Prostate gland (tissue), 2 donors: ENCODE results near the gene OR2G2. TPM values are rescaled to one million over a fixed set of nuclear protein-coding genes. Genes with fewer than 3 reads are reported as not detected.

Source experiments
- DNase-seq: peaks from one replicate; pipeline ENCODE4 v3.0.0-alpha.2; 2019; ENCODE audit warnings: low spot score
- H3K27ac ChIP-seq, 2 donors: fragments of 200-600 bp; sonication (generic); 2 replicates each; pipeline ENCODE4 v1.5.1; 2017 to 2019
- H3K27me3 ChIP-seq: fragments of 200-600 bp; sonication (generic); replicated peaks from 2 replicates; pipeline ENCODE4 v1.5.1; 2019; ENCODE audit not compliant: insufficient read depth
- H3K36me3 ChIP-seq, 2 donors: fragments of 200-600 bp; sonication (generic); 1 replicate in 1 of 2; 2 replicates in 1 of 2; pipeline versions ENCODE4 v1.5.1 to v1.8.1; 2017 to 2019
- H3K4me1 ChIP-seq: fragments of 200-600 bp; sonication (generic); replicated peaks from 2 replicates; pipeline ENCODE4 v1.5.1; 2019
- H3K4me3 ChIP-seq, 2 donors: fragments of 200-600 bp; sonication (generic); 2 replicates each; pipeline ENCODE4 v1.5.1; 2017 to 2019
- H3K9me3 ChIP-seq: fragments of 200-600 bp; sonication (generic); 2 replicates; pipeline ENCODE4 v1.5.1; 2017
- POLR2A ChIP-seq: fragments of 450-650 bp; IDR thresholded peaks from one replicate; pipeline ENCODE4 v1.6.1; 2016; ENCODE audit warnings: antibody characterized with exemption, mild to moderate bottlenecking
- POLR2AphosphoS5 ChIP-seq: sonication (generic); formaldehyde crosslinking; IDR thresholded peaks from one replicate; pipeline ENCODE4 v1.6.1; 2017; ENCODE audit warnings: antibody characterized with exemption
- WGBS: methylation state at CpG from one replicate; pipeline ENCODE4 v1.1.5; 2018; 5-methylcytosine and 5-hydroxymethylcytosine counted together
- intact Hi-C: fragments of 100-400 bp; cut with DNase I; formaldehyde crosslinking; loops from one replicate; pipeline ENCODE4 v1.14.2; 2022
- total RNA-seq, 2 donors: library from RNA; depleted of rRNA; stranded (reverse); fragments of >200 nt; gene quantifications; one replicate each; pipeline ENCODE4 v1.1.0, GENCODE V29; 2016
- TF ChIP-seq, protein P1 (sequence below), 4 experiments: fragments of 200-600 bp in 2 of 4; fragments of 450-650 bp in 2 of 4; sonication (generic) in 2 of 4; IDR thresholded peaks; 1 replicate in 3 of 4; 2 replicates in 1 of 4; pipeline ENCODE4 v1.5.1; 2016 to 2019; ENCODE audit warnings: antibody characterized with exemption in 4 of 4, mild to moderate bottlenecking in 2 of 4, moderate library complexity in 2 of 4

Gene OR2G2
- total RNA-seq, 2 donors from 2014 or later, result not detected

DNA sequence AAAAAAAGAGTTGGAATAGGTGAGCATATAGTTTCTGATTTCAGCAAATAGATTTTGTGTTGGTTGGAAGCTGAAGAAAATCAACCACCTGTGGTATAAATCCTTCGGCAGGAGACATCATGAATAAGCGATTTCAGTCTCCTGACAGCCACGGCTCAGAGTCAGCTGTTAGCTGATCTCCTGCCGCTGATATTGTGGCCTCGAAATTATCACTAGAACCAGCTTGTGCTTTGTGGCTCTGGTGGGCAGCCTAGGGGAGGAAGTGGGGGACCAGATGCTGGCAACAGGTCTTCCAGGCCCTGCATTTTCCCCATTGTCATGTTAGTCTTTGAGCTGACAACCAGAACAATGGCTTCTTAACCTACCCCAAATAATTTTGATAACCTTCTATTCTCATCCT lies 40.1 kb upstream of the OR2G2 start:
- no peaks in the 10 kb centered on the region for H3K27me3 ChIP-seq
- no peaks in the 10 kb centered on the region for H3K4me1 ChIP-seq
- no peak for DNase-seq
- H3K9me3 ChIP-seq, result no peaks in the 10 kb centered on the region
- H3K36me3 ChIP-seq, result no peaks in the 10 kb centered on the region
- TF ChIP-seq POLR2A, result no peak
- TF ChIP-seq, protein P1, sequence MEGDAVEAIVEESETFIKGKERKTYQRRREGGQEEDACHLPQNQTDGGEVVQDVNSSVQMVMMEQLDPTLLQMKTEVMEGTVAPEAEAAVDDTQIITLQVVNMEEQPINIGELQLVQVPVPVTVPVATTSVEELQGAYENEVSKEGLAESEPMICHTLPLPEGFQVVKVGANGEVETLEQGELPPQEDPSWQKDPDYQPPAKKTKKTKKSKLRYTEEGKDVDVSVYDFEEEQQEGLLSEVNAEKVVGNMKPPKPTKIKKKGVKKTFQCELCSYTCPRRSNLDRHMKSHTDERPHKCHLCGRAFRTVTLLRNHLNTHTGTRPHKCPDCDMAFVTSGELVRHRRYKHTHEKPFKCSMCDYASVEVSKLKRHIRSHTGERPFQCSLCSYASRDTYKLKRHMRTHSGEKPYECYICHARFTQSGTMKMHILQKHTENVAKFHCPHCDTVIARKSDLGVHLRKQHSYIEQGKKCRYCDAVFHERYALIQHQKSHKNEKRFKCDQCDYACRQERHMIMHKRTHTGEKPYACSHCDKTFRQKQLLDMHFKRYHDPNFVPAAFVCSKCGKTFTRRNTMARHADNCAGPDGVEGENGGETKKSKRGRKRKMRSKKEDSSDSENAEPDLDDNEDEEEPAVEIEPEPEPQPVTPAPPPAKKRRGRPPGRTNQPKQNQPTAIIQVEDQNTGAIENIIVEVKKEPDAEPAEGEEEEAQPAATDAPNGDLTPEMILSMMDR (IDR thresholded peaks at IDR 0.05), result no peak
- no peak for TF ChIP-seq POLR2AphosphoS5
- no peak overlapping the region for H3K27ac ChIP-seq
- WGBS, result 79% methylated on average over 5 of the region's 5 CpGs
- no peak overlapping the region for H3K4me3 ChIP-seq
- intact Hi-C loops, result no loop called here

DNA sequence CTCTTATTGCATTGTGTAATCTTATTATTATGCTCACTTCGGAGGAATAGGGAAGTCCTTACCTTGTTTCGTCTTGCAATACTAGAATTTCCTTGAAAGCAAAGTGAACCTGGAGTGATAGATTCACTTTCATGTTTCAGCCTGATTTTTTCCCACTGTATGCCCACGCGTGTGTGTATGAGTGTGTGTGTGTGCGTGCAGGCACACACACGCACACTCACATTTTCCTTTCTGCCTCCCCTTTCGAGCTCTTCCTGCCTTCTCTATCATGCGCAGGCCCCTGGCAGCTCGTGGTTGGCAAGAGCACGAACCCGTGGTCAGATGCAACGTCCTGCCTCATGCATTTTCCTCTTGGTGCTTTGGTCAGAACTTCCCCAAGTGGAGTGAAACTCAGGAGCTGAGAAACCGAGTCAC lies 39.4 kb upstream of the OR2G2 start, which contains the start of gene GCSAML:
Gene GCSAML, plus strand, starts transcription at position 366 of the 414 bp plus-strand sequence. CDS start 58 bp downstream, outside the sequence.
- Histone ChIP-seq H3K27me3 (no peaks in the 10 kb centered on the region), H3K27ac (no peak within 1 kb of the TSS), H3K36me3 (no peaks in the 10 kb centered on the region), H3K4me1 (no peaks in the 10 kb centered on the region), H3K9me3 (no peaks in the 10 kb centered on the region), H3K4me3 (no peak within 1 kb of the TSS)
- WGBS, result 74% methylated on average over 13 of the region's 13 CpGs
- no peak for DNase-seq
- intact Hi-C loops, result no loop called here
- TF ChIP-seq, protein P1 (IDR thresholded peaks at IDR 0.05), result no peak
- TF ChIP-seq POLR2A (no peak), POLR2AphosphoS5 (no peak)

DNA sequence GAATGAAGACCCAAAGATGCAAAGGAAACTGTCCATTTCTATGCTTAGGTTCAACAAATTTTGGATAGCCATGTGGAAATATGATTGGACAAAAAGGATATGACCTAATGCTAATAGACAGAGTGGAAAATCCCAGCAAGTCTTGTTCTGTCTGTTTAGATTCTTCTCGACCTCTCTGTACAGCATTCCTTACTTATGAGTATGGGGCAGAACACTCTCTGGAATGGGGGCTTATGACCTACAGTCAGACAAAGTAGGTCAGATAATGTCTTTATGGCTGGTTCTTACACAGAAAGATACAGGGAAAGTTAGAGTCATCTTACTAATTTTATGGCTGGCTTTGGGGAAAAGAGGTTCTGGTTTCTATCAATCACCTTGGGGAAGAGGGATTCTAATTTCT lies 36.4 kb upstream of the OR2G2 start:
- no peak for DNase-seq
- Histone ChIP-seq H3K4me3 (no peak overlapping the region), H3K9me3 (no peaks in the 10 kb centered on the region), H3K36me3 (no peaks in the 10 kb centered on the region), H3K27ac (no peak overlapping the region), H3K27me3 (no peaks in the 10 kb centered on the region), H3K4me1 (no peaks in the 10 kb centered on the region)
- 18% methylated on average over 1 of the region's 1 CpG for WGBS
- intact Hi-C loops, result no loop called here
- TF ChIP-seq, protein P1 (IDR thresholded peaks at IDR 0.05), result no peak
- TF ChIP-seq POLR2A (no peak), POLR2AphosphoS5 (no peak)

DNA sequence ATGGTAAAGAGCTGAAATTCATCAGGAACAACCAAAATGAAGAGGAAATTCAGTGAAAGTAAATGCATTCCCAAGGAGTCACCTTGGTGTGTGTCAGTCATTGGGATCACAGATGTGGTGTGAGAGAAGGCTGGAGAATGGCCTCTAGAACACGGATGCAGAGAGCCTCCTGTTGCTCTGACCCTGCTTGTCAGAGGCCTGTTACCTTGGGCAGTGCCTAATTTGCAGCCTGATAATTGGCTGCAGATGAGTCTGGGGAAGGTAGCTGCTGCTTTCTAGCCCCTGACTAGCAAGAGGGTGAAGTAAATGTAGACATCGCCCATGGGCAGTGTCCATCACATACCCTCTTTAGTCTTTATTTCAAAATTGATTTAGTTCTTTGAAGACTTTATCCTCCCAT lies 35.9 kb upstream of the OR2G2 start:
- Histone ChIP-seq H3K4me3 (no peak overlapping the region), H3K27me3 (no peaks in the 10 kb centered on the region), H3K36me3 (no peaks in the 10 kb centered on the region), H3K4me1 (no peaks in the 10 kb centered on the region), H3K9me3 (no peaks in the 10 kb centered on the region), H3K27ac (no peak overlapping the region)
- no peak for DNase-seq
- TF ChIP-seq, protein P1 (IDR thresholded peaks at IDR 0.05), result no peak
- TF ChIP-seq POLR2AphosphoS5 (no peak), POLR2A (no peak)
- WGBS, result 60% methylated on average over 2 of the region's 2 CpGs
- intact Hi-C loops, result no loop called here

DNA sequence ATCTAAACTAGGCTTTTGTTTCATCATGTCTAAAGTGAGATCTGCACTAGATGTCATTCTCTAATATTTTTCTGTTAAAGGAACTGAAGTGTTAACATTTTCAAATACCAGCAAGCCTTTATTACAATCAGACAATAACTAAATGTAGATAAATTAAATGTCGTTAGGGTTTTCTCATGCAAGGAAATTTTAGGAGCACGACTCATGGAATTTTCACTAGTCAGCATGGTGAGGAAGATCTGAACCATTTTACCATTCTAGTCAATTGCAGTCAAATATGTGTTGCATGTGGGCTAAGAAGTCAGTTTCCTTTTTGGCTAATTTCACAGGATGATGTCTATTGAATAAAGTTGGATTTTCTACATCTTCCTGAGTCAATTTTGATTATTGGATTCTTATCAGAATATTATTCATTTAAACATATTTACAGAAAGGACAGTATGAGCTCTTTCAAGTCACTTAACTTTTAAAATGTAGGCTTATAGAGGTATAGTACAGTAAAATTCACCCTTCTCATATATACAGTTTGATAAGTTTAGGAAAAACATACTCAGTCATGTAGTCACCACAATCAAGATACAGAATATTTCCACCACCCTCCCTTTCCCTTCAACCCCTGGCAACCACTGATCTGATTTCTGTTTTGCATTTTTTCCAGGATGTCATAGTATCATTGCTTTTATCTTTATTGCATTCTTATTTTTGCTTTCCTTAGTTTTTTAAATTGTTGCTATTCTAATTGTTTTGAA lies 30.1 kb upstream of the OR2G2 start:
- no peak for TF ChIP-seq POLR2AphosphoS5
- TF ChIP-seq POLR2A, result no peak
- TF ChIP-seq, protein P1 (IDR thresholded peaks at IDR 0.05), result no peak
- intact Hi-C loops, result no loop called here
- H3K9me3 ChIP-seq, result no peaks in the 10 kb centered on the region
- H3K4me3 ChIP-seq, result no peak overlapping the region
- no peaks in the 10 kb centered on the region for H3K4me1 ChIP-seq
- H3K27me3 ChIP-seq, result no peaks in the 10 kb centered on the region
- WGBS, result 76% methylated on average over 2 of the region's 2 CpGs
- no peak for DNase-seq
- H3K36me3 ChIP-seq, result no peaks in the 10 kb centered on the region
- H3K27ac ChIP-seq, result no peak overlapping the region
